IPS-18a (cell line): ENCODE data around the gene TNS2.

ENCODE experiments used
- H3K27ac ChIP-seq: one replicate; pipeline ENCODE4 v1.5.1; 2013; ENCODE audit warnings: low read length
- H3K27me3 ChIP-seq: one replicate; pipeline ENCODE4 v1.6.1; 2013; ENCODE audit warnings: mild to moderate bottlenecking, low read length; ENCODE audit not compliant: control insufficient read depth, insufficient read depth
- H3K36me3 ChIP-seq: one replicate; pipeline ENCODE4 v1.6.1; 2013; ENCODE audit warnings: low read depth, low read length; ENCODE audit not compliant: control insufficient read depth
- H3K4me1 ChIP-seq: one replicate; pipeline ENCODE4 v1.6.1; 2013; ENCODE audit warnings: low read depth, low read length; ENCODE audit not compliant: control insufficient read depth
- H3K4me3 ChIP-seq: one replicate; pipeline ENCODE4 v1.5.1; 2013; ENCODE audit warnings: low read length
- H3K9ac ChIP-seq: one replicate; pipeline ENCODE4 v1.6.1; 2013; ENCODE audit warnings: mild to moderate bottlenecking, low read length, moderate library complexity
- H3K9me3 ChIP-seq: one replicate; pipeline ENCODE4 v1.6.1; 2013; ENCODE audit warnings: low read depth, low read length; ENCODE audit not compliant: control insufficient read depth

TNS2 gene

GRCh38 chr12:53067993-53068770, 18.3 kb downstream of the TNS2 start:
- H3K9ac ChIP-seq = no peak overlapping the region
- H3K4me1 ChIP-seq = peaks cover 6% of the 10 kb centered on the region
- no peaks in the 10 kb centered on the region for H3K9me3 ChIP-seq
- no peaks in the 10 kb centered on the region for H3K36me3 ChIP-seq
- H3K27me3 ChIP-seq = no peaks in the 10 kb centered on the region
- H3K4me3 ChIP-seq = no peak overlapping the region
- no peak overlapping the region for H3K27ac ChIP-seq

DNA sequence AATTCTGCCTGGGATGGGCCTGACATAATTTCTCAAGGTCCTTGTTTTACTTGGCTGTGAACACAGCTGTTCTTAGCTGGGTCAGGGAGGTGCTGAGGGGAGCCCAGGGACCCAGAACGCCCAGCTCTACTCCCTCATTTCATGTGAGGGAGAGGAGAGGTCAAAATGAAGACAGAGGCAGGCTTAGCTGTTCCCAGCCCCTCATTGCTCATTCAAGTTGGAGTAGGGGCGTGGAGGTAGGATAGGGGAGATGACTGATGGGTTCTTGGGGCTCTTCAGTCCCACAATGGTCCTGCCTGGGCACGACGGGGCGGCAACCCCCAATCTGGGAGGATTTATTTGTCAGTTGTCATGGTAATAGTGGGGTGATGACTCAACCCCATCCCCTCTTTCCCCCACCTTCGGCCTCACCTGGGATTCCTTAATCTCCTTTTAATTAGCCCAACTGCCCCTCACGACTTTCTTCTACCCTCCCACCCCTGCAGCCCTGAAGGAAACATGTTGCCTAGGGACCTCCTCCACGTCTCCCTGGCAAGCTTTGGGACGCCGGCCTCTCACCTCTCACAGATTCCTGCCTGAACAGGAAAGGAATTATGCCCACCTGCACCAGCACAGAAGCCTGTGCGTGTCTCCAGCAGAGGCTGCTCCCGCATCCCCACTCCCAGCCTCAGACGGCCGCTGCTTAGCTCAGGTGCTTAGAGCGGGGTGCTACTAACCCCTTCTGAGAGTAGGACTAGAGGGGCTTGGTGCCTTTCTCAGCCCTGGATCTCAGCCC, 19.1 kb downstream of the TNS2 start:
- Histone ChIP-seq H3K27me3 (no peaks in the 10 kb centered on the region), H3K9me3 (no peaks in the 10 kb centered on the region), H3K9ac (no peak overlapping the region), H3K4me3 (no peak overlapping the region), H3K27ac (no peak overlapping the region), H3K36me3 (no peaks in the 10 kb centered on the region), H3K4me1 (peaks cover 6% of the 10 kb centered on the region)

DNA sequence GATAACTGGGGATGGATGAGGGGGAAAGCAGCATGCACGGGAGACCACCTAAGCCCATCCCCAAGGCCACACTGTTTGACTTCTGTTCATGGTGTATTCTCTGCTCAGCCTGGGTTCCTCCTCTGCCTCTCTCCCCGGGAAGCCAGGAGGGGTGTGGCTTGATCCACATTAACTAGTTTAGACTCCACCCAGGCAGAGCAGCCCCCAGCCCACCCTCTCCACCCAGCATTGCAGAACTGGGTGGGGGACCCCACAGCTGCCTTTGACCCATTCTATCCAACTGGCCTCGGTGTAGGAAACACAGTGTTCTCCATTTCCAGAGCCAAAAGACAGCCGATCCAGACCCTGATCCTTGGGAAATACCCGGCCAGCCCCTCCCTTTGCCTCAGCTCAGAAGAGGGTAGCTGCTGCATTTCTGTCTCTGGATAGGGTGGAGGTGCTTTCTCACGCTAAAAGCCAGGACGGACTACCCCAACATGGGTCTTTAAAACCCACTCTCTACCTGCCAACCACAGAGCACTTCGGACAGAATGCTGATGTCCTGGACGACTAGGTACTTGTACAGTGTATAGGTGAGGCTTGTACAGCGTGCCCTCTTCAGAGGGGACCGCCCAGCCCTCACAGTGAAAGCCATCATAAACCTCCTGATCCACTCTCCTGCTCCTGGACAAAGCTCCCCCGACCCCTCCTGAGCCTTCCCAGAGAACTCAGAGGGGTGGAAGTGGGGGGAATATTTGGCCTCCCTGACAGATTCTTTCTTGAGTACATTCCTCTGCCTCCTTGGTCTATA, 20.0 kb downstream of the TNS2 start:
- Histone ChIP-seq H3K9me3 (no peaks in the 10 kb centered on the region), H3K9ac (no peak overlapping the region), H3K27ac (no peak overlapping the region), H3K36me3 (no peaks in the 10 kb centered on the region), H3K27me3 (no peaks in the 10 kb centered on the region), H3K4me1 (peaks cover 6% of the 10 kb centered on the region), H3K4me3 (no peak overlapping the region)

GRCh38 chr12:53070877-53071492, 21.1 kb downstream of the TNS2 start:
- no peak overlapping the region for H3K4me3 ChIP-seq
- H3K9ac ChIP-seq = no peak overlapping the region
- H3K4me1 ChIP-seq = peaks cover 6% of the 10 kb centered on the region
- no peaks in the 10 kb centered on the region for H3K9me3 ChIP-seq
- H3K27ac ChIP-seq = no peak overlapping the region
- H3K27me3 ChIP-seq = no peaks in the 10 kb centered on the region
- no peaks in the 10 kb centered on the region for H3K36me3 ChIP-seq

- Histone ChIP-seq H3K27me3 (no peaks in the 10 kb centered on the region), H3K36me3 (no peaks in the 10 kb centered on the region), H3K9ac (no peak overlapping the region), H3K9me3 (no peaks in the 10 kb centered on the region), H3K27ac (no peak overlapping the region), H3K4me3 (no peak overlapping the region), H3K4me1 (peaks cover 6% of the 10 kb centered on the region)
Measured at GRCh38 chr12:53071591-53072551, 22.0 kb downstream of the TNS2 start.

DNA sequence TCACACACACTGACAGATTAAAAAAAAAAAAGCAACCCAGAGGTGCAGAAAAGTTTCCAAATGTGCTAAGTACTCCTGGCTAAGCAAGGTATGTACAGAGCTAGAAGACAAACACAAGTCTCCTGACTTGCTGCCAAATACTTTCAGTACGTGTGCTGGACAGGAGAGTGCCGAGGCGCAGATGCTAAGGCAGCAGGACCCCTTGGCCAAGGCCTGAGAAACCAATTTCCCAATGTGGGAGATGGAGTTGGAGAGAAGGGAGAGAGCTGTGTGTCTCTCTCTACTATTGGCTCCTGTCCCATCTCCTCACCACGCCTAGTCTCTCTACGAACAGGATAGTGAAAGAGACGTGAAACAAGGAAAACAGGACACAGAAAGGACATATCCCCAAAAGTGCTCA, 24.0 kb downstream of the TNS2 start:
- Histone ChIP-seq H3K9me3 (no peaks in the 10 kb centered on the region), H3K4me3 (no peak overlapping the region), H3K4me1 (peaks cover 6% of the 10 kb centered on the region), H3K9ac (no peak overlapping the region), H3K27me3 (no peaks in the 10 kb centered on the region), H3K36me3 (no peaks in the 10 kb centered on the region), H3K27ac (no peak overlapping the region)

DNA sequence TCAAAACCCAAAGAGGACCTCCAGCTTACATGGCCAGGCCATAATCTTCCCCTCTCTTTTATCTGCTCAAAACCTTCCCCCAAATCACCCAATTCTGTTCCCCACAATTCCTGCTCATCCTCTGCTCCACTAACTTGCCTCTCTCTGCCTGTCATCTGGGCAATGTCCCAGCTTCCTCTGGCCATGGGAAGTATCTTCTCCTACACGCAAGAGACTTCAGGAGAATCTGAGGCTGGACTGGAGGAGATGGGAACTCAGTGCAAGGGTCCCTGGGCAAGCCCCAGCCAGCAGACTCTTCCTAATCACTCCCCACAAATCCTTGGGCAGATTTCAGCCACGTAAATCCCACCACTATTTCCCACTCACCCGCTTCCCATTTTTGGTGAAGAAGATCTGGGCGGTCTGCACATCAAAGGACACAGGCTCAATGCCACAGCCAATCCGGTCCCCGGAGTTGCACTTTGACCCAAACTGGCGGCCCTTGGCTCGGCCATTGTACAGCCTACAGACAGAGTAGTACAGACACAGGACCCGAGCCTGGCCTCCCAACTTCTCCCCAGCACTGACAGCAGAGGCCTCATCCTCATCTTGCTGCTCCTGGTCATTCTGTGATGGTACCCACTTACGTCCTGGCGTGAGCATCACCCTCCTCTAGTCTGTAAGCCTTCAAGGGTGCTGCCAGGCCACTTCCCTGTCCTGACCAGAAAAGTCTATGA, 24.6 kb downstream of the TNS2 start:
- H3K9me3 ChIP-seq = no peaks in the 10 kb centered on the region
- H3K36me3 ChIP-seq = no peaks in the 10 kb centered on the region
- H3K27me3 ChIP-seq = no peaks in the 10 kb centered on the region
- no peak overlapping the region for H3K4me3 ChIP-seq
- H3K4me1 ChIP-seq = peaks cover 6% of the 10 kb centered on the region
- no peak overlapping the region for H3K27ac ChIP-seq
- no peak overlapping the region for H3K9ac ChIP-seq

DNA sequence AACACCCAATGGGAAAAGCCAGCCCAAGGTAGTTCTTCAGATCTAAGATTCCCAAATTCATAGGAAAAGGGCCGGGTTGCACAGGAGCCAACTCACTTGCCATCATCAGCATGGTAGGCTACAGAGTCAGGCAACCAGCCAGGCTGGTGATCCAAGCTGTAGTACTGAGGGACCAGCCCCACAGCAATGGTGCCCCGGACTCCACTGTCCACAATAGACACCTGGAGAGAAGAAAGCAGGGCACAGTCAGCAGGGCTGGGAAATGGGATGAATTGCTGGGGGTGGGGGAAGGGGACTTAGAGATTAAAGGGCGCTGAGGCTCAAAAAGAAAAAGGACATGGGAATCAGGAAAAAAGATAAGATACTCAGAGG, 25.1 kb downstream of the TNS2 start:
- Histone ChIP-seq H3K27ac (no peak overlapping the region), H3K9ac (no peak overlapping the region), H3K4me1 (peaks cover 6% of the 10 kb centered on the region), H3K9me3 (no peaks in the 10 kb centered on the region), H3K4me3 (no peak overlapping the region), H3K27me3 (no peaks in the 10 kb centered on the region), H3K36me3 (no peaks in the 10 kb centered on the region)

DNA sequence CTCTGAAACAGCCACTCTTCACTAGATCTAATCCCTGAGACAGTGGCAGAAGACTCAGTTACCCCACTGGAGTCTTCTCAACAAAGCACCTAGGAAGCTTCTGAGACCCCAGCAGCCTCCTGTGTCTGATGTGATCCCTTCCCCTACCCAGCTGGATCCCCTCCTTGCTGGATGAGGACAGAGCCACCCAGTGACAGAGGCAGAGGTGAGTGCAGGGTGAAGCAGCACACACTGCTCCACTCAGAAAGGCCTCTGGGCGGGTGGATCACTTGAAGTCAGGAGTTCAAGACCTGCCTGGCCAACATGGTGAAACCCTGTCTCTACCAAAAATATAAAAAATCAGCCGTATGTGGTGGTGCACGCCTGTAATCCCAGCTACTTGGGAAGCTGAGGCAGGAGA, 26.6 kb downstream of the TNS2 start:
- peaks cover 14% of the 10 kb centered on the region for H3K27me3 ChIP-seq
- H3K4me3 ChIP-seq = no peak overlapping the region
- no peaks in the 10 kb centered on the region for H3K9me3 ChIP-seq
- no peak overlapping the region for H3K27ac ChIP-seq
- peaks cover 6% of the 10 kb centered on the region for H3K4me1 ChIP-seq
- H3K9ac ChIP-seq = no peak overlapping the region
- H3K36me3 ChIP-seq = no peaks in the 10 kb centered on the region

- no peak overlapping the region for H3K9ac ChIP-seq
- no peaks in the 10 kb centered on the region for H3K36me3 ChIP-seq
- H3K4me1 ChIP-seq = peaks cover 6% of the 10 kb centered on the region
- H3K4me3 ChIP-seq = no peak overlapping the region
- H3K9me3 ChIP-seq = no peaks in the 10 kb centered on the region
- peaks cover 17% of the 10 kb centered on the region for H3K27me3 ChIP-seq
- H3K27ac ChIP-seq = no peak overlapping the region
Measured at GRCh38 chr12:53077030-53077429, 27.2 kb downstream of the TNS2 start.
